Mesodermal cell (in vitro differentiated cells): ENCODE data around the gene EDRF1.

Source experiments
- H3K27ac ChIP-seq: 2 replicates; pipeline ENCODE4 v1.7.0; 2013; ENCODE audit warnings: mild to moderate bottlenecking, low read depth, low read length, moderate library complexity; ENCODE audit not compliant: severe bottlenecking
- H3K36me3 ChIP-seq: 2 replicates; pipeline ENCODE4 v1.7.1; 2013; ENCODE audit warnings: mild to moderate bottlenecking, low read length, moderate library complexity; ENCODE audit not compliant: control insufficient read depth, insufficient read depth
- H3K4me1 ChIP-seq: one replicate; pipeline ENCODE4 v1.7.1; 2013; ENCODE audit warnings: mild to moderate bottlenecking, low read length; ENCODE audit not compliant: insufficient read depth, control insufficient read depth, poor library complexity, severe bottlenecking
- H3K4me3 ChIP-seq: 2 replicates; pipeline ENCODE4 v1.7.0; 2013; ENCODE audit warnings: low read length, control low read depth, mild to moderate bottlenecking; ENCODE audit not compliant: insufficient read depth, poor library complexity, severe bottlenecking; ENCODE audit errors: extremely low read depth
- H3K9me3 ChIP-seq: 2 replicates; pipeline ENCODE4 v1.7.1; 2013; ENCODE audit warnings: mild to moderate bottlenecking, low read length, moderate library complexity; ENCODE audit not compliant: control insufficient read depth
- WGBS, 2 experiments: methylation state at CpG; one replicate each; pipeline ENCODE4 v1.1.5; 2013; ENCODE audit warnings: missing lambda C conversion rate in 2 of 2; ENCODE audit not compliant: insufficient coverage in 2 of 2; 5-methylcytosine and 5-hydroxymethylcytosine counted together

EDRF1 gene

DNA sequence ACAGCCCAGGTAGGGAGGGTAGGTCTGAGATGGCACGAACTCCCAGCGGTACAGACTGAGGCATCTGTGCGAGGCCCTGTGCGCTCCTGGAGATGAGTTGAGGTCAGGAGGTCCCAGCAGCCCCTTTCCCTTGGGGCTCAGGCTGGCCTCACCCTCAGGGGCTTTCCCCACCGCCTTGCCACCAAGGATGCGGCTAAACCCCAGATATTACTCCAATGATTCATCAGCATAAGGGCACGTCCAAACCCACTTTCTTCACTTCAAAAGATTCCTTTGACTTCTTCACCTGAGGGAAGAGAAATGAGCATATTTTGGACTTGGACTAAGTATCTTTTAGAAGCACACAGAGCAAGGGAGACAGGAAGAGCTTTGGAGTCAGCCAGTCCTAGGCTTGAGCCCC lies 83.2 kb downstream of the EDRF1 start:
- H3K4me3 ChIP-seq, result no peak overlapping the region
- 90 to 100% methylated on average over 2 to 4 of the region's 7 CpGs for WGBS, 2 experiments
- H3K36me3 ChIP-seq, result peaks cover 59% of the 10 kb centered on the region

DNA sequence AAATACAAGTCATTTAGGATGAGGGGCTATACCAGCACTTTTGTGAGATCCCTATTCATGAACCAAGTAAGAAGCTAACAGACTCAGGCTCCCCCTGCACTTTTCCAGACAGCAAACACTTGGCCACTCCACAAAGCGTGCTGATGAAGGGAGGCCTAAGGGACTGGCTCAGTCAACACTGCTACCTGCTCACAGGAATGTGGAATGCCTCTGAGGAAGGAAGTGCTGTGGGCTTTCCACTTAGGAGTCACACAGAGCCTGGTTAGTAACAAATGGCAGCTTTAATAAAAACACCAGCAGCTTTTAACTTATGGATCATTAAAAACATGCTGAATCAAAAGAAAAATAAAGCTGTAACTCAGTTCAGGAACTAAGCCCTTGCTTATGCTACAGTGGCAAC lies 88.5 kb downstream of the EDRF1 start:
- H3K27ac ChIP-seq, result no peak overlapping the region
- H3K4me1 ChIP-seq, result peaks cover 8% of the 10 kb centered on the region
- WGBS, 2 experiments, result no CpG with 5 or more reads among the region's 1 CpG
- H3K9me3 ChIP-seq, result no peaks in the 10 kb centered on the region
- peaks cover 61% of the 10 kb centered on the region for H3K36me3 ChIP-seq
- no peak overlapping the region for H3K4me3 ChIP-seq

More for the DNA sequence above, 83.2 kb downstream of the EDRF1 start:
- no peak overlapping the region for H3K27ac ChIP-seq
- H3K4me1 ChIP-seq, result peaks cover 8% of the 10 kb centered on the region
- no peaks in the 10 kb centered on the region for H3K9me3 ChIP-seq

DNA sequence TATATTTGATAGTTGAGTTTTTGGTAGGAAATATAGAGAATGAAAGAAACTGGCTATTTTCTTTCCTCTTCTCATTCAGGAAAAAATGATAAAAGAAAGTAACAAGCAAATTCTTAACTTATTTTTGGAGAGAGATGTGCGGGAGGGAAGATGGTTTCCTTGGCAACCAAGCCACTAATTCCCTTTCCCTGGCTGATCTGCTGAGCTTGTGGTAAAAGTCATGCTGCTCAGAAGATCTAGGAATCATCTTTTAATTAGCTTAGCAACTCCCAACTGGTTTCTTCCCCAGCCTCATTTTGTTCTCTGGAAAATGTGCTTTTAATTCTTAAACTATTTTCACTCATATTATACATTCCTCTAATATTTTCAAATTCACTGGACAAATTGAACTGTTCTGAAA lies 91.7 kb downstream of the EDRF1 start:
- Histone ChIP-seq H3K9me3 (no peaks in the 10 kb centered on the region), H3K36me3 (peaks cover 48% of the 10 kb centered on the region), H3K4me1 (peaks cover 5% of the 10 kb centered on the region), H3K27ac (no peak overlapping the region), H3K4me3 (no peak overlapping the region)
- WGBS, 2 experiments, result 83% methylated on average over 1 of the region's 1 CpG; no CpG with 5 or more reads in 1 of the 2 experiments

DNA sequence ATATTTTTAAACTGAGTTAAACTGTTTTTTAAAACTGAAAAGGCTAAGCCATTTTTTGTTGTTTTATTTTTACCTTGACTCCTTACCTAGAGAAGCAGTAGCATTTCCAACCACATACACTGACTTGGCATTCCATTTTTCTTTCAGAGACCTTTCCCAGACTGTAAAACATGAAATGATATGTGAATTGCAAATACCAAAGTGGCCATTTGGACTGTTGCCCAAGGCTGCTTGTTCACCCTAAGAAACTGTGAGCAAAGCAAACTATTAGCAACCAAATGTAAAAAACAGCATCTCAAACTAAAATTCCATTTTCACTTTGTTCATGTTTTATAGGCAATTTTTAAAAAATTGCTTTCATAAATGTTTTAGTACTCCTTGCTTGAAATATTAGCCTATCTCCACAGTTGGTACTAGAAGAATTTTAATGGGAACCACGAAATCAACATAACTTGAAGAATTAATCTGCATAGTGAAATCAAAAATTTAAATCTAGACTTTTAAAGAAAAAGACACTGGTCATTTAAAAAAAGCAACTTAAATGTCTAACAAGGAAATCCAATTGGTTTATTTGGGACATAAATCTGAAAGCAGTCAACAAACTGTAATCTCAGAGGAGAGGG lies 92.7 kb downstream of the EDRF1 start:
- WGBS, 2 experiments, result no CpG with 5 or more reads among the region's 1 CpG
- H3K36me3 ChIP-seq, result peaks cover 39% of the 10 kb centered on the region
- H3K4me3 ChIP-seq, result no peak overlapping the region
- no peaks in the 10 kb centered on the region for H3K4me1 ChIP-seq
- no peak overlapping the region for H3K27ac ChIP-seq
- no peaks in the 10 kb centered on the region for H3K9me3 ChIP-seq
